KMS-11 (cell line): Measurements from ENCODE around the gene FNDC3B.

Experiments used
- H2AFZ ChIP-seq: fragments of 200-600 bp; sonication (generic); 2 replicates; pipeline ENCODE4 v1.6.1; 2016; ENCODE audit warnings: antibody characterized with exemption, mixed run types, low read depth
- H3K27ac ChIP-seq: fragments of 200-600 bp; sonication (generic); 2 replicates; pipeline ENCODE4 v1.6.1; 2016; ENCODE audit warnings: mild to moderate bottlenecking, mixed run types
- H3K27me3 ChIP-seq: fragments of 200-600 bp; sonication (generic); 2 replicates; pipeline ENCODE4 v1.6.1; 2017; ENCODE audit warnings: mild to moderate bottlenecking, low read depth, mixed run types, moderate library complexity; ENCODE audit not compliant: insufficient read depth
- H3K36me3 ChIP-seq: fragments of 200-600 bp; sonication (generic); 2 replicates; pipeline ENCODE4 v1.6.1; 2017; ENCODE audit warnings: mild to moderate bottlenecking, mixed run types; ENCODE audit not compliant: insufficient read depth
- H3K4me1 ChIP-seq: fragments of 200-600 bp; sonication (generic); 2 replicates; pipeline ENCODE4 v1.6.1; 2016; ENCODE audit warnings: mild to moderate bottlenecking, low read depth, mixed run types; ENCODE audit not compliant: poor library complexity, severe bottlenecking
- H3K4me2 ChIP-seq: fragments of 200-600 bp; sonication (generic); 2 replicates; pipeline ENCODE4 v1.7.0; 2016; ENCODE audit warnings: mild to moderate bottlenecking, mixed run types
- H3K4me3 ChIP-seq: fragments of 200-600 bp; sonication (generic); IDR thresholded peaks from 2 replicates; pipeline ENCODE4 v1.6.1; 2017; ENCODE audit warnings: low read depth, low read length, mixed read lengths; ENCODE audit not compliant: insufficient read depth
- H3K79me2 ChIP-seq: fragments of 200-600 bp; sonication (generic); 2 replicates; pipeline ENCODE4 v1.6.1; 2016; ENCODE audit warnings: low read depth, mixed run types; ENCODE audit not compliant: insufficient read depth
- H3K9ac ChIP-seq: fragments of 200-600 bp; sonication (generic); 2 replicates; pipeline ENCODE4 v1.6.1; 2016; ENCODE audit warnings: mild to moderate bottlenecking, mixed run types
- H4K20me1 ChIP-seq: fragments of 200-600 bp; sonication (generic); 2 replicates; pipeline ENCODE4 v1.6.1; 2016; ENCODE audit warnings: mild to moderate bottlenecking, mixed run types; ENCODE audit not compliant: insufficient read depth
- CTCF ChIP-seq: fragments of 200-600 bp; sonication (generic); conservative IDR thresholded peaks from 2 replicates; pipeline ENCODE4 v1.6.1; 2017; ENCODE audit warnings: low read depth, mild to moderate bottlenecking, antibody characterized with exemption, low read length, moderate library complexity, mixed read lengths

FNDC3B gene

GRCh38 chr3:172106989-172107388 lies 67.6 kb downstream of the FNDC3B start:
- Histone ChIP-seq H3K4me3 (no peak overlapping the region), H2AFZ (no peak overlapping the region), H3K9ac (peak overlapping the region; percentile 46), H4K20me1 (no peaks in the 10 kb centered on the region), H3K79me2 (peaks cover 91% of the 10 kb centered on the region), H3K36me3 (no peaks in the 10 kb centered on the region), H3K4me2 (peak overlapping the region; percentile 91), H3K4me1 (peaks cover 87% of the 10 kb centered on the region), H3K27ac (peak overlapping the region; percentile 96), H3K27me3 (no peaks in the 10 kb centered on the region)
- TF ChIP-seq CTCF = no peak

GRCh38 chr3:172107403-172107802 lies 68.0 kb downstream of the FNDC3B start:
- Histone ChIP-seq H3K4me1 (peaks cover 83% of the 10 kb centered on the region), H3K9ac (peak overlapping the region; percentile 47; the same call in 1 of the 2 replicates), H4K20me1 (no peaks in the 10 kb centered on the region), H3K4me3 (no peak overlapping the region), H2AFZ (no peak overlapping the region), H3K4me2 (peak overlapping the region; percentile 91), H3K36me3 (no peaks in the 10 kb centered on the region), H3K79me2 (peaks cover 91% of the 10 kb centered on the region), H3K27ac (peak overlapping the region; percentile 96), H3K27me3 (no peaks in the 10 kb centered on the region)
- no peak for TF ChIP-seq CTCF

GRCh38 chr3:172110127-172110779 lies 70.9 kb downstream of the FNDC3B start:
- Histone ChIP-seq H3K4me1 (peaks cover 63% of the 10 kb centered on the region), H3K79me2 (peaks cover 90% of the 10 kb centered on the region), H3K36me3 (0 out of 2 replicates have a peak, but pooled peaks cover 7% of the 10 kb centered on the region), H2AFZ (no peak overlapping the region), H4K20me1 (no peaks in the 10 kb centered on the region), H3K9ac (no peak overlapping the region), H3K4me2 (peak overlapping the region; percentile 15; the same call in 1 of the 2 replicates), H3K27ac (no peak overlapping the region), H3K4me3 (no peak overlapping the region), H3K27me3 (no peaks in the 10 kb centered on the region)
- TF ChIP-seq CTCF = no peak

GRCh38 chr3:172111163-172111562 lies 71.8 kb downstream of the FNDC3B start:
- H3K27ac ChIP-seq = no peak overlapping the region
- no peak for TF ChIP-seq CTCF
- H3K4me3 ChIP-seq = no peak overlapping the region
- no peaks in the 10 kb centered on the region for H4K20me1 ChIP-seq
- no peak overlapping the region for H2AFZ ChIP-seq
- peaks cover 7% of the 10 kb centered on the region; the same call in 1 of the 2 replicates for H3K36me3 ChIP-seq
- peaks cover 88% of the 10 kb centered on the region for H3K79me2 ChIP-seq
- H3K4me1 ChIP-seq = peaks cover 54% of the 10 kb centered on the region
- H3K27me3 ChIP-seq = no peaks in the 10 kb centered on the region
- H3K9ac ChIP-seq = no peak overlapping the region
- H3K4me2 ChIP-seq = no peak overlapping the region
